Fibroblast of pulmonary artery (primary cell): Measurements from ENCODE around the gene KRT37.
"Not testable (repeated sequence)": the region's sequence is repeated elsewhere in the genome, so short reads cannot be mapped to it uniquely, and the experiment has no call there.

Experiments
- DNase-seq: peaks from one replicate; pipeline ENCODE4 v3.0.0-alpha.2; 2010; ENCODE audit warnings: low read depth
- H3K4me3 ChIP-seq: replicated peaks from 2 replicates; pipeline ENCODE4 v1.5.1; 2011; ENCODE audit warnings: low read depth, mild to moderate bottlenecking, control low read depth, low read length, moderate library complexity
- CTCF ChIP-seq: IDR thresholded peaks from 2 replicates; pipeline ENCODE4 v1.5.1; 2011; ENCODE audit warnings: mild to moderate bottlenecking, control low read depth, low read length, inconsistent platforms; ENCODE audit errors: missing control alignments

The KRT37 gene

DNA sequence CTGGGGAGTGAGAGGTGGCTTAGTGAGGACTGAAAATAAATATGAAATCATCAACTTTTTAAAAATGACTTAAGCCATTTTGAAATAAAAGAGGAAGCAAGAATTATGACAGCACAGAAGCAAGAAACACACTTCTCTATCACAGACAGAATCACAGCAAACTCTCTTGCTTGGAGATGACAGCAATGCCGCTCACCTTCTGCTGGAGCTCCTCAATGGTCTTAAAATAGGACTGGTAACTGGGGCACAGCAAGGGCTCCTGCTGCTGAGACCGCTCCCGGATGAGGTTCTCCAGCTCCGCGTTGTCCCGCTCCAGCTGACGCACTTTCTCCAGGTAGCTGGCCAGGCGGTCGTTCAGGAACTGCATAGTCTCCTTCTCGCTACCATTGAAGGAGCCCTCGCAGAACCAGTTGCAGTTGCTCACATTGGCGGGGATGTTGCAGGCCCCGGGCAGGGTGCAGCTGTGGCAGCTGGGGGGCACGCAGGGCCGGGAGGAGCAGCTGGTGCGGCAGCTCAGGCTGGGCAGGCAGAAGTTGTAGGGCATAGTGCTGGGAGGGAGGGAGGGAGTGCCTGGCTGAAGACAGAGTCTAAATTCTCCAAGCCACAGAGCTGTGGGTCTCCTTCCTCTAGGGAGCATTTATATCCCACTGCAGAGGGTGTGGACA is 27.3 kb downstream of the KRT37 start, which contains the start of gene KRT31:
Gene KRT31, minus strand, starts transcription at position 613 of the 665 bp plus-strand sequence. Its CDS starts 69 bp downstream, at position 544.
- no peak for TF ChIP-seq CTCF
- DNase-seq: no peak
- no peak within 1 kb of the TSS for H3K4me3 ChIP-seq

DNA sequence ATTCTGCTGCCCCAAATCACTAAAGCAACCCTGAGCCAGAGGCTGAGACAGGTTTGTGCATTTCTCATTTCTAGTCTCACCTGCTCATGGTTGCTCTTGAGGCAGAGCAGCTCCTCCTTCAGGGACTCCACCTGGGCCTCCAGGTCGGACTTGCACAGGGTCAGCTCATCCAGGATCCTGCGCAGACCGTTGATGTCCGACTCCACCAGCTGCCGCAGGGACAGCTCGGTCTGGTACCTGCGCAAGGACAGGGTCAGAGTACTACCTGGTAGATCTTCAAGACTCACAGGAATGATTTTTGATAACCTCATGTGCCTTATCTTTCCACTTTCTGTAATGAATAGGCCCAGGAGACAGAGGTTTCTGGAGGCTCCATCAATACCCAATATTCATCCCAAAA is 28.0 kb downstream of the KRT37 start:
- H3K4me3 ChIP-seq: no peak overlapping the region
- no peak for TF ChIP-seq CTCF
- DNase-seq: no peak

GRCh38 chr17:41395611-41396010 is 28.8 kb downstream of the KRT37 start:
- DNase-seq: no peak
- H3K4me3 ChIP-seq: no peak overlapping the region
- TF ChIP-seq CTCF: no peak

DNA sequence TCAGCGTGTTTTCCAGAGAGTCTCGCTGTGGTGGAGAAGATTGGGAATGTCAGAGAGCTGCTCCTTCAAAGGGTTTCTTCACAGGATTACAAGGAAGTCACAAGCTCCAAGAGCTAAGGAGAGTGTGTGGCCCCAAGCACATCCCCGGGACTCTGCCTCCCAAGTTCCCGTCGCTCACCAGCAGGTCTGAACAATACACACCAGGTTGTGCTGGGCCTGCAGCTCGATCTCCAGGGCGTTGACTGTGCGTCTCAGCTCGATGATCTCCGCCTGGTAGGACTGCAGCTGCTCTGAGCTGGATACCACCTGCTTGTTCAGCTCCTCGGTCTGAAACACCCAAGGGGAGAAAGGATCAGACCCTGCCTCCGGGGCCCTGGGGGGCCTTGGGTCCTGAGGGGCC is 29.3 kb downstream of the KRT37 start:
- DNase-seq, H3K4me3 ChIP-seq: not testable (repeated sequence)

DNA sequence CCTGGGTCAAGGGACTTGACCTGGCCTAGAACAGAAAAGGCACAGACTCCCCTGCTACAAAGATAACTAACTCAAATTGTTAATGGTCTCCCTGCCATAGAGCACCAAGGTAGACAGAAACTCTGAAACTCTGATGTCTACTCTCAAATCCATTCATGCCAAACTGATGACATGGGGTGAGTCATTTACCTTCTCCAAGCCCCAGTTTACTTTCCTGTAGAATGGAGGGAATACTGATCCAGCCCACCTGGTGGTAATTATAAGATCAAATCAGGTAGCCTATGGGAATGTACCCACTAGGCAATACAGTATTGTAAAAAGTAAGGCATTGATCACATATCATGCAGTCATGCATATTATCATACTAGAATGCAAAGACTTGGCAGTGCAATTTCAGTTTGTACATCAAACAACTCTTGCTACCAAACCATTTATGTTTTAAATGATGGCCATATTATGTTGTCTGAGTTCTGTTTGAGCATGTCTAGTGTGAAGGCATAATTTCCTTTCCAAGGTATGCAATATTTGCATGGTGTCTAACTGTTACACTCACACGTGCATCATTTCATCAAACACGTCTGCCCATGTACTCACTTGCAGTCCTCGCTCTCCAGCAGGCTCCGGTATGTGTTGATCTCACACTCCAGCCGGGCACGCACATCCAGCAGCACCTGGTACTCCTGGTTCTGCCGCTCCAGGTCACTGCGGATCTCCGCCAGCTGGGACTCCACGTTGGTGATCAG is 30.0 kb downstream of the KRT37 start:
- TF ChIP-seq CTCF: no peak
- DNase-seq: no peak
- H3K4me3 ChIP-seq: no peak overlapping the region

- no peak for TF ChIP-seq CTCF
- no peak for DNase-seq
- no peak overlapping the region for H3K4me3 ChIP-seq
These were observed 30.6 kb downstream of the KRT37 start for GRCh38 chr17:41393826-41394225.

DNA sequence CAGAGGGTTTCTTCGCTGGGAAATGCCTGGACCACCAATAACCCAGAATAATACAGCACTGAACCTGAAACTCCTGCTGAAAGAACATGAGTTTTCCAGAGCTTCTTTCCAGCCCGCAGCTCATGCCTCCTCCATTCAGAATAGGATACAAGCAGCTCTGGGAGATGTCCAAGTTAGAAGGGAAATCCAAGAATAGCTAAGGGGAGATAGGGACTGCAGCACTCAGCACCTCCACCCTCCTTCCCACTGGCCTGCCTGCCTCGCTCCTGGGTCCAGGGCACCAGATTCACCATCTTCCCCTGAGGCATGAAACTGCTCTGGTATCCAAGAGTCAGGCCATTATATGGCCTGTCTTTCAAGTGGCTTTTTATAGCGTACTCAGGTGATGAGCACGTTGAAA is 31.1 kb downstream of the KRT37 start:
- no peak overlapping the region for H3K4me3 ChIP-seq
- no peak for TF ChIP-seq CTCF
- DNase-seq: peak; percentile 46
